K562 (cell line): ENCODE results near the gene EFCAB8. TPM values are rescaled to one million over a fixed set of nuclear protein-coding genes. Genes with fewer than 3 reads are reported as not detected.

ENCODE experiments used
- ATAC-seq: fragments of 200-7000 bp; cut with Tn5 transposase; 3 replicates; pipeline ENCODE4 v1.9.1; 2020; ENCODE audit warnings: moderate library complexity
- BruUV-seq: library from RNA; stranded (reverse); fragments of 400-500 nt; replicated peaks from 2 replicates; lab custom pipeline; 2021; lab: Mats Ljungman, UMichigan
- CTCF ChIA-PET: fragments of 300-600 bp; formaldehyde crosslinking; extraction: SDS; loops from one replicate; lab custom pipeline; 2021; ENCODE audit warnings: low intra/inter-chr PET ratio; lab: Yijun Ruan, JAX
- POLR2A ChIA-PET: fragments of 300-600, 350-650 bp; sonication (Branson Sonifier 250); formaldehyde crosslinking; extraction: SDS; loops from one replicate; lab custom pipeline; 2021; ENCODE audit warnings: antibody characterized with exemption, inconsistent platforms; lab: Yijun Ruan, JAX
- DNase-seq, 4 experiments: peaks; one replicate each; pipeline versions ENCODE4 v3.0.0 to v3.0.0-alpha.2; 2011 to 2018; ENCODE audit warnings: low spot score in 3 of 4, mixed read lengths in 3 of 4; ENCODE audit errors: extremely low read depth in 1 of 4
- FAIRE-seq: peaks from 2 replicates; lab custom pipeline; 2011; peaks lifted over from hg19 to GRCh38; lab: Jason Lieb, UNC
- H2AFZ ChIP-seq: 2 replicates; pipeline ENCODE4 v1.6.0; 2011; ENCODE audit warnings: low read depth, low read length, control low read depth, inconsistent platforms
- H3K27ac ChIP-seq: fragments of 200-600 bp; 3 replicates; pipeline ENCODE4 v1.8.0; 2011; ENCODE audit warnings: low read depth, mild to moderate bottlenecking, control low read depth, inconsistent platforms, low read length, moderate library complexity, mixed read lengths; ENCODE audit errors: extremely low read depth
- H3K27me3 ChIP-seq, 2 experiments: fragments of 300-600 bp in 1 of 2; 2 replicates in 1 of 2; 3 replicates in 1 of 2; pipeline versions ENCODE4 v1.6.0 to v1.8.0; 2011; ENCODE audit warnings: inconsistent platforms in 2 of 2, low read length in 2 of 2, mild to moderate bottlenecking in 1 of 2, mixed read lengths in 1 of 2, moderate library complexity in 1 of 2; ENCODE audit not compliant: control insufficient read depth in 2 of 2, insufficient read depth in 2 of 2
- H3K36me3 ChIP-seq: fragments of 300-600 bp; 3 replicates; pipeline ENCODE4 v1.8.0; 2011; ENCODE audit warnings: mild to moderate bottlenecking, low read length, inconsistent platforms; ENCODE audit not compliant: control insufficient read depth, insufficient read depth
- H3K4me1 ChIP-seq, 2 experiments: fragments of 200-600 bp in 1 of 2; replicated peaks in 1 of 2; 2 replicates in 1 of 2; 3 replicates in 1 of 2; pipeline versions ENCODE4 v1.5.1 to v1.8.0; 2011; ENCODE audit warnings: inconsistent platforms in 2 of 2, low read length in 2 of 2, mild to moderate bottlenecking in 1 of 2, mixed read lengths in 1 of 2, moderate library complexity in 1 of 2; ENCODE audit not compliant: control insufficient read depth in 2 of 2, insufficient read depth in 2 of 2
- H3K4me2 ChIP-seq: 2 replicates; pipeline ENCODE4 v1.6.1; 2011; ENCODE audit warnings: low read length, control low read depth, inconsistent platforms, mixed read lengths; ENCODE audit not compliant: insufficient read depth
- H3K4me3 ChIP-seq: fragments of 200-600 bp; sonication (generic), shearing (Covaris generic); 2 replicates; pipeline ENCODE4 v1.5.1; 2016; ENCODE audit warnings: control low read depth, inconsistent platforms
- H3K79me2 ChIP-seq: fragments of 200-600 bp; 3 replicates; pipeline ENCODE4 v1.8.0; 2011; ENCODE audit warnings: low read length, inconsistent platforms; ENCODE audit not compliant: control insufficient read depth, insufficient read depth
- H3K9ac ChIP-seq, 2 experiments: 2 replicates each; pipeline versions ENCODE4 v1.6.0 to v1.6.1; 2011; ENCODE audit warnings: low read depth in 2 of 2, low read length in 2 of 2, control low read depth in 1 of 2, inconsistent platforms in 1 of 2, mild to moderate bottlenecking in 1 of 2, mixed read lengths in 1 of 2; ENCODE audit not compliant: insufficient read depth in 1 of 2
- H3K9me1 ChIP-seq: one replicate; pipeline ENCODE4 v1.6.0; 2011; ENCODE audit warnings: inconsistent platforms, mild to moderate bottlenecking, low read length, moderate library complexity; ENCODE audit not compliant: control insufficient read depth, insufficient read depth
- H3K9me3 ChIP-seq: replicated peaks from 2 replicates; pipeline ENCODE4 v1.5.1; 2011; ENCODE audit warnings: low read depth, low read length, inconsistent platforms; ENCODE audit not compliant: control insufficient read depth, insufficient read depth
- H4K20me1 ChIP-seq: replicated peaks from 2 replicates; pipeline ENCODE4 v1.6.1; 2011; ENCODE audit warnings: low read length, inconsistent platforms, mixed read lengths; ENCODE audit not compliant: control insufficient read depth, insufficient read depth
- YY1 ChIP-seq, 3 experiments: IDR thresholded peaks; 2 replicates each; pipeline ENCODE4 v1.6.1; 2011; ENCODE audit warnings: low read length in 2 of 3, mild to moderate bottlenecking in 2 of 3, moderate library complexity in 2 of 3, borderline replicate concordance in 1 of 3, control low read depth in 1 of 3, low read depth in 1 of 3; ENCODE audit not compliant: insufficient read depth in 3 of 3, insufficient replicate concordance in 2 of 3, control insufficient read depth in 1 of 3, insufficient read length in 1 of 3; ENCODE audit errors: extremely low read depth in 1 of 3
- WGBS: fragments of 100-300 bp; shearing (Covaris generic); methylation state at CpG from one replicate; pipeline ENCODE4 v1.1.6; 2016; ENCODE audit warnings: low coverage, mixed read lengths; ENCODE audit not compliant: insufficient coverage; ENCODE audit errors: missing lambda C conversion rate; 5-methylcytosine and 5-hydroxymethylcytosine counted together
- in situ Hi-C: fragments of 300-500 bp; cut with MboI; formaldehyde crosslinking; loops from 4 replicates; pipeline ENCODE4 v1.15.0; 2018; ENCODE audit warnings: inconsistent platforms, mixed read lengths
- intact Hi-C: fragments of 100-400 bp; cut with micrococcal nuclease; formaldehyde crosslinking; loops from 2 replicates; pipeline ENCODE4 v1.14.2; 2022
- polyA plus RNA-seq, 8 experiments: library from polyadenylated mRNA; depleted of rRNA in 4 of 8; stranded (reverse) in 5 of 8; unstranded in 3 of 8; fragments of >200 nt; fragmentation: Nextera tagmentation in 2 of 8; fragmentation: Illumina TruSeq in 1 of 8; extraction: Ambion mirVana in 2 of 8; extraction: Trizol in 1 of 8; gene quantifications; 2 replicates each; pipeline versions ENCODE4 v1.2.1 to v1.2.3, GENCODE V29; 2011 to 2014; ENCODE audit warnings: inconsistent platforms in 1 of 8, missing spikeins in 1 of 8
- total RNA-seq, 7 experiments: library from RNA; depleted of rRNA in 6 of 7; stranded (reverse); fragments of >200 nt in 6 of 7; fragmentation: Illumina TruSeq in 2 of 7; extraction: Trizol in 2 of 7; gene quantifications; 2 replicates each; pipeline versions ENCODE4 v1.2.1 to v1.2.3, GENCODE V29; 2011 to 2021; ENCODE audit warnings: low replicate concordance in 1 of 7
- TF ChIP-seq, protein P1 (sequence below): fragments of 450-650 bp; formaldehyde crosslinking; IDR thresholded peaks from 2 replicates; pipeline ENCODE4 v1.4.0; 2020; ENCODE audit warnings: mild to moderate bottlenecking, mixed read lengths
- TF ChIP-seq, protein P2 (sequence below): IDR thresholded peaks from 2 replicates; pipeline ENCODE4 v1.6.1; 2016; ENCODE audit warnings: missing genetic modification characterization, missing compliant biosample characterization

The EFCAB8 gene
- total and polyA plus RNA-seq, 9 of the 15 experiments (the other 6 are each of a cell fraction or from before 2014, with no cell fraction given) = 0.03 to 0.18 (median 0.11) TPM; not detected in 6

DNA sequence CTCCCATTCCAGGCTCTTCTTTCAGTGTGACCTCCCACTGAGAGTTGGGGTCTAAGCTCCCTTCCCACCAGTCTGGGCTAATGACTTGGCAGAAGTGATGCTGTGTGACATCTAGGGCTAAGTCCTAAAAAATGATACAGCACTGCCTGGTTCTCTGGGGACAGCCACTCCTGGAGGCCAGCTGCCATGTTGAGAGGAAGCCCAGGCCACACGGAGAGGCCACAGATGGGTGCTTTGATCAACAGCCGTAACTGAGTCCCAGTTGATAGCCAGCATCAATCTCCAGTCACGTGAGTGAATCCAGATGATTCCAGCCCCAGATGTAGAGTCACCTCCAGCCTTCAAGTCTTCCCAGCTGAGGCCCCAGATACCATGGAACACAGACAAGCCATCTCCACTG lies 131.7 kb downstream of the EFCAB8 start:
- H3K36me3 ChIP-seq = no peaks in the 10 kb centered on the region
- H3K4me2 ChIP-seq = no peak overlapping the region
- no peak overlapping the region for H3K27ac ChIP-seq
- POLR2A ChIA-PET = interaction anchor here (0.8 kb wide), 1 partner anchor 450 kb away, joined by 3 read pairs; no protein-coding TSS in a partner anchor
- CTCF ChIA-PET = no interaction called here
- intact Hi-C loops (no loop called here), in situ Hi-C loops (no loop called here)
- H2AFZ ChIP-seq = no peak overlapping the region
- no peaks in the 10 kb centered on the region for H3K9me3 ChIP-seq
- TF ChIP-seq, protein P1, sequence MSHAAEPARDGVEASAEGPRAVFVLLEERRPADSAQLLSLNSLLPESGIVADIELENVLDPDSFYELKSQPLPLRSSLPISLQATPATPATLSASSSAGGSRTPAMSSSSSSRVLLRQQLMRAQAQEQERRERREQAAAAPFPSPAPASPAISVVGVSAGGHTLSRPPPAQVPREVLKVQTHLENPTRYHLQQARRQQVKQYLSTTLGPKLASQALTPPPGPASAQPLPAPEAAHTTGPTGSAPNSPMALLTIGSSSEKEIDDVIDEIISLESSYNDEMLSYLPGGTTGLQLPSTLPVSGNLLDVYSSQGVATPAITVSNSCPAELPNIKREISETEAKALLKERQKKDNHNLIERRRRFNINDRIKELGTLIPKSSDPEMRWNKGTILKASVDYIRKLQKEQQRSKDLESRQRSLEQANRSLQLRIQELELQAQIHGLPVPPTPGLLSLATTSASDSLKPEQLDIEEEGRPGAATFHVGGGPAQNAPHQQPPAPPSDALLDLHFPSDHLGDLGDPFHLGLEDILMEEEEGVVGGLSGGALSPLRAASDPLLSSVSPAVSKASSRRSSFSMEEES (CRISPR knock-in tag) = peak; percentile 28; the same call in 1 of the 2 replicates
- peak in 1 of 3 experiments; percentile 16 for TF ChIP-seq YY1 (IDR thresholded peaks at IDR 0.05; ENCODE audit: borderline replicate concordance in 1 of 3, control insufficient read depth in 1 of 3, extremely low read depth in 1 of 3, insufficient read depth in 3 of 3, insufficient read length in 1 of 3, insufficient replicate concordance in 2 of 3, low read depth in 1 of 3, low read length in 2 of 3)
- TF ChIP-seq, protein P2, sequence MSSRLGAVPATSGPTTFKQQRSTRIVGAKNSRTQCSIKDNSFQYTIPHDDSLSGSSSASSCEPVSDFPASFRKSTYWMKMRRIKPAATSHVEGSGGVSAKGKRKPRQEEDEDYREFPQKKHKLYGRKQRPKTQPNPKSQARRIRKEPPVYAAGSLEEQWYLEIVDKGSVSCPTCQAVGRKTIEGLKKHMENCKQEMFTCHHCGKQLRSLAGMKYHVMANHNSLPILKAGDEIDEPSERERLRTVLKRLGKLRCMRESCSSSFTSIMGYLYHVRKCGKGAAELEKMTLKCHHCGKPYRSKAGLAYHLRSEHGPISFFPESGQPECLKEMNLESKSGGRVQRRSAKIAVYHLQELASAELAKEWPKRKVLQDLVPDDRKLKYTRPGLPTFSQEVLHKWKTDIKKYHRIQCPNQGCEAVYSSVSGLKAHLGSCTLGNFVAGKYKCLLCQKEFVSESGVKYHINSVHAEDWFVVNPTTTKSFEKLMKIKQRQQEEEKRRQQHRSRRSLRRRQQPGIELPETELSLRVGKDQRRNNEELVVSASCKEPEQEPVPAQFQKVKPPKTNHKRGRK (tag) = no peak
- 3% methylated on average over 3 of the region's 3 CpGs for WGBS
- ATAC-seq (no peak), DNase-seq (no peak), FAIRE-seq (no peak)
- no TSS peak for BruUV-seq
- no peaks in the 10 kb centered on the region for H3K79me2 ChIP-seq
- H3K9me1 ChIP-seq = no peaks in the 10 kb centered on the region
- no peak overlapping the region for H3K9ac ChIP-seq
- no peaks in the 10 kb centered on the region; a peak in 1 of 5 replicates for H3K4me1 ChIP-seq
- H3K4me3 ChIP-seq = no peak overlapping the region
- H3K27me3 ChIP-seq = peaks cover 7 to 20% of the 10 kb centered on the region in 2 experiments; a peak in 3 of 5 replicates
- 0 out of 2 replicates have a peak, but pooled peaks cover 6% of the 10 kb centered on the region for H4K20me1 ChIP-seq
